ENCODE measurements around the gene G3BP1.

- TF ChIP-seq CTCF (IDR thresholded peaks at IDR 0.05) (no peak), POLR2A (IDR thresholded peaks at IDR 0.05) (no peak), POLR2AphosphoS5 (IDR thresholded peaks at IDR 0.05) (no peak)
Measured at GRCh38 chr5:151773951-151774350, 2.2 kb downstream of the G3BP1 start.

Data from gastroesophageal sphincter (tissue), 3 donors.